ENCODE measurements around the gene GDPD5. TPM values are rescaled to one million over a fixed set of nuclear protein-coding genes. Genes with fewer than 3 reads are reported as not detected.

GDPD5 gene
- polyA plus RNA-seq, 2 of the 4 experiments (the other 2 are of a cell fraction), result 3.9 to 5.9 TPM

- ATAC-seq (no peak), DNase-seq (ENCODE audit: low read depth in 1 of 2, low spot score in 1 of 2) (no peak), FAIRE-seq (no peak)
- ChIA-PET POLR2A (no interaction called here), CTCF (interaction anchor here (1.0 to 9.5 kb wide), 10 partner anchors 10 to 98 kb away, joined by 3 to 99 read pairs (median 4); no protein-coding TSS in a partner anchor)
- no peak overlapping the region for H3K27ac ChIP-seq
- H3K4me2 ChIP-seq, result no peak overlapping the region
- peaks cover 18% of the 10 kb centered on the region; the same call in 2 of the 3 replicates for H3K4me1 ChIP-seq
- WGBS (ENCODE audit: missing lambda C conversion rate), result 100% methylated on average over 4 of the region's 4 CpGs
- peaks cover 6% of the 10 kb centered on the region; the same call in 2 of the 3 replicates for H3K9me3 ChIP-seq
- no peak overlapping the region for H3K4me3 ChIP-seq
- TF ChIP-seq PHF8 (IDR thresholded peaks at IDR 0.05; ENCODE audit: borderline replicate concordance, low read depth) (no peak), REST (IDR thresholded peaks at IDR 0.05) (no peak), HOXB13 (CRISPR knock-in tag; IDR thresholded peaks at IDR 0.05; ENCODE audit: low read depth) (no peak), MYC (IDR thresholded peaks at IDR 0.05; ENCODE audit: borderline replicate concordance, low read length) (no peak), RCOR1 (IDR thresholded peaks at IDR 0.05; ENCODE audit: low read depth, low read length) (no peak), ZC3H11A (IDR thresholded peaks at IDR 0.05) (no peak), NR3C1 (IDR thresholded peaks at IDR 0.05) (no peak), SREBF2 (IDR thresholded peaks at IDR 0.05) (no peak)
- TF ChIP-seq, protein P1, sequence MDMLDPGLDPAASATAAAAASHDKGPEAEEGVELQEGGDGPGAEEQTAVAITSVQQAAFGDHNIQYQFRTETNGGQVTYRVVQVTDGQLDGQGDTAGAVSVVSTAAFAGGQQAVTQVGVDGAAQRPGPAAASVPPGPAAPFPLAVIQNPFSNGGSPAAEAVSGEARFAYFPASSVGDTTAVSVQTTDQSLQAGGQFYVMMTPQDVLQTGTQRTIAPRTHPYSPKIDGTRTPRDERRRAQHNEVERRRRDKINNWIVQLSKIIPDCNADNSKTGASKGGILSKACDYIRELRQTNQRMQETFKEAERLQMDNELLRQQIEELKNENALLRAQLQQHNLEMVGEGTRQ (IDR thresholded peaks at IDR 0.05), result no peak
Measured at GRCh38 chr11:75434051-75434450, 91.7 kb downstream of the GDPD5 start.

- no peak for TF ChIP-seq RFX5 (IDR thresholded peaks at IDR 0.05)
- no peak for TF ChIP-seq CBX8 (IDR thresholded peaks at IDR 0.05)
- TF ChIP-seq CHD2 (IDR thresholded peaks at IDR 0.05; ENCODE audit: low read length, partially characterized antibody), result no peak
- no peak for TF ChIP-seq TFCP2L1 (CRISPR knock-in tag; IDR thresholded peaks at IDR 0.05)
- no peak for TF ChIP-seq EP300 (IDR thresholded peaks at IDR 0.05)
- TF ChIP-seq RAD21 (conservative IDR thresholded peaks at IDR 0.05 in 1 of 2, IDR thresholded peaks at IDR 0.05 in 1 of 2), result no peak
- no peak for TF ChIP-seq ZC3H11A (IDR thresholded peaks at IDR 0.05)
- no peak for TF ChIP-seq ESRRA (IDR thresholded peaks at IDR 0.05; ENCODE audit: borderline replicate concordance, low read length)
- TF ChIP-seq POLR2AphosphoS2 (conservative IDR thresholded peaks at IDR 0.05; ENCODE audit: low read length), result no peak
- TF ChIP-seq REST (IDR thresholded peaks at IDR 0.05), result no peak
- no peak for TF ChIP-seq RCOR1 (IDR thresholded peaks at IDR 0.05; ENCODE audit: low read depth, low read length)
- TF ChIP-seq BHLHE40 (IDR thresholded peaks at IDR 0.05; ENCODE audit: low read depth, low read length), result no peak
- no peak for TF ChIP-seq GATA3 (IDR thresholded peaks at IDR 0.05; ENCODE audit: borderline replicate concordance)
- TF ChIP-seq, protein P2, sequence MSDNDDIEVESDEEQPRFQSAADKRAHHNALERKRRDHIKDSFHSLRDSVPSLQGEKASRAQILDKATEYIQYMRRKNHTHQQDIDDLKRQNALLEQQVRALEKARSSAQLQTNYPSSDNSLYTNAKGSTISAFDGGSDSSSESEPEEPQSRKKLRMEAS (IDR thresholded peaks at IDR 0.05), result no peak
- TF ChIP-seq, protein P3, sequence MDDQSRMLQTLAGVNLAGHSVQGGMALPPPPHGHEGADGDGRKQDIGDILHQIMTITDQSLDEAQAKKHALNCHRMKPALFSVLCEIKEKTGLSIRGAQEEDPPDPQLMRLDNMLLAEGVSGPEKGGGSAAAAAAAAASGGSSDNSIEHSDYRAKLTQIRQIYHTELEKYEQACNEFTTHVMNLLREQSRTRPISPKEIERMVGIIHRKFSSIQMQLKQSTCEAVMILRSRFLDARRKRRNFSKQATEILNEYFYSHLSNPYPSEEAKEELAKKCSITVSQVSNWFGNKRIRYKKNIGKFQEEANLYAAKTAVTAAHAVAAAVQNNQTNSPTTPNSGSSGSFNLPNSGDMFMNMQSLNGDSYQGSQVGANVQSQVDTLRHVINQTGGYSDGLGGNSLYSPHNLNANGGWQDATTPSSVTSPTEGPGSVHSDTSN (IDR thresholded peaks at IDR 0.05), result no peak
- no peak for TF ChIP-seq PHF8 (IDR thresholded peaks at IDR 0.05; ENCODE audit: borderline replicate concordance, low read depth)
- TF ChIP-seq MAFK (IDR thresholded peaks at IDR 0.05; ENCODE audit: partially characterized antibody), result no peak
- TF ChIP-seq, protein P1 (IDR thresholded peaks at IDR 0.05), result no peak
- ATAC-seq (no peak), FAIRE-seq (no peak), DNase-seq (ENCODE audit: low read depth in 1 of 2, low spot score in 1 of 2) (no peak)
- 78% methylated on average over 6 of the region's 6 CpGs for WGBS (ENCODE audit: missing lambda C conversion rate)
- Histone ChIP-seq H3K4me1 (peaks cover 14% of the 10 kb centered on the region; the same call in 2 of the 3 replicates), H3K9me3 (peaks cover 6% of the 10 kb centered on the region; the same call in 2 of the 3 replicates), H3K27ac (no peak overlapping the region), H3K4me3 (no peak overlapping the region), H3K4me2 (no peak overlapping the region)
- POLR2A ChIA-PET, result no interaction called here
- CTCF ChIA-PET, result interaction anchor here (1.0 to 9.5 kb wide), 9 partner anchors 9 to 98 kb away, joined by 3 to 99 read pairs (median 4); no protein-coding TSS in a partner anchor
Measured at GRCh38 chr11:75433443-75433842, 92.3 kb downstream of the GDPD5 start.
